ENCODE measurements around the gene MYOT. TPM values are rescaled to one million over a fixed set of nuclear protein-coding genes. Genes with fewer than 3 reads are reported as not detected.

Gene MYOT
- total RNA-seq, 2 donors from 2014 or later, result 16.3 to 16.4 TPM

- H3K9me3 ChIP-seq, result no peaks in the 10 kb centered on the region
- no peak for TF ChIP-seq CTCF (IDR thresholded peaks at IDR 0.05)
- no peak overlapping the region for H3K4me3 ChIP-seq
- no peak for DNase-seq (ENCODE audit: low spot score)
- H3K4me1 ChIP-seq (ENCODE audit: control insufficient read depth in 1 of 2, low read depth in 2 of 2), result peaks cover 18 to 47% of the 10 kb centered on the region in 2 donors
- H3K27me3 ChIP-seq (replicated peaks; ENCODE audit: insufficient read depth), result no peaks in the 10 kb centered on the region
- peak overlapping the region in 1 of 2 donors; percentile 28 for H3K27ac ChIP-seq
- ATAC-seq (ENCODE audit: insufficient number of reproducible peaks, low FRiP score, low read depth), result no peak
- no peaks in the 10 kb centered on the region for H3K36me3 ChIP-seq
Observed at GRCh38 chr5:137826067-137826466, 41.6 kb upstream of the MYOT start.

DNA sequence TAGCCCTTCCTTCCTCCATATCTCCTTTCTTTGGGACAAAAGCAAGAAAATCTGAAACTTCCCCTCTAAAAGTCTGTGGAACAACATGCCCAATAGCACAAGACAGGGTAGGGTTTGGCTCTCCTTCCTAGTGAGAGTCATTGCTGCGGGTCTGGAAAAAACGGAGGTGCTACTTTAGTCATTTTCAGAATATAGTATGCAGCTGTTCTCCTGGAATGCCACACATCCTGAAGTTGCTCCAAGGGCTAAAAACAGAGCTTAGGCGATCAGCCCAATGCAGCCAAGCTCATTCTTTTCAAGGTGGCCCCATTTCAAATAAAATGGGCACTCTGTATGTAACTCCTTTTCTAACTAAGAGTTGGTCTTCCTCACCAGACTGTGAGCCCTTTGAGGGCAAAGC is 39.5 kb upstream of the MYOT start:
- H3K4me3 ChIP-seq, result no peak overlapping the region
- peaks cover 24 to 58% of the 10 kb centered on the region in 2 donors for H3K4me1 ChIP-seq (ENCODE audit: control insufficient read depth in 1 of 2, low read depth in 2 of 2)
- H3K27me3 ChIP-seq (replicated peaks; ENCODE audit: insufficient read depth), result no peaks in the 10 kb centered on the region
- H3K9me3 ChIP-seq, result no peaks in the 10 kb centered on the region
- TF ChIP-seq CTCF (IDR thresholded peaks at IDR 0.05), result no peak
- no peaks in the 10 kb centered on the region for H3K36me3 ChIP-seq
- peak overlapping the region; percentile 76 to 91 for H3K27ac ChIP-seq
- peak; percentile 27 for DNase-seq (ENCODE audit: low spot score)
- ATAC-seq (ENCODE audit: insufficient number of reproducible peaks, low FRiP score, low read depth), result peak; percentile 79

GRCh38 chr5:137828664-137829063 is 39.0 kb upstream of the MYOT start:
- no peak for ATAC-seq (ENCODE audit: insufficient number of reproducible peaks, low FRiP score, low read depth)
- Histone ChIP-seq H3K27ac (peak overlapping the region; percentile 76 to 91), H3K4me3 (no peak overlapping the region), H3K9me3 (no peaks in the 10 kb centered on the region), H3K4me1 (ENCODE audit: control insufficient read depth in 1 of 2, low read depth in 2 of 2) (peaks cover 29 to 58% of the 10 kb centered on the region in 2 donors), H3K27me3 (replicated peaks; ENCODE audit: insufficient read depth) (no peaks in the 10 kb centered on the region), H3K36me3 (no peaks in the 10 kb centered on the region)
- DNase-seq (ENCODE audit: low spot score), result no peak
- TF ChIP-seq CTCF (IDR thresholded peaks at IDR 0.05), result no peak

DNA sequence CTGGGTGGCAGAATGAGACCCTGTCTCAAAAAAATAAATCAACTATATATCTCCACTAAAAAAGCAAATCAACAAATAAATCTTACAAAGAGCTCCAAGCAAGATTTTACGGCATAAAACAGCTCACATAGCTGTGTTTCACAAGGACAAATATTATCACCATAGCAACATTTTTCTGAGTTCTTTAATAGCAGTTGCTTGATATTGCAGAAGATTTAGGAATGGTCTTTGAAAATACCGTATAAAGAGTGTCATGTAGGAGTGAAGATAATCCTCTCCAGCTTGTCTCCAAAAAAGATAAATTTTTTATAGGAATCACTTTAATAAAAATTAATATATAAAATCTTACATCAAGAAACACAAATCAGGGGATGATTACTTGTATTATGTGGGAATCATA is 36.6 kb upstream of the MYOT start:
- Histone ChIP-seq H3K27me3 (replicated peaks; ENCODE audit: insufficient read depth) (no peaks in the 10 kb centered on the region), H3K4me3 (no peak overlapping the region), H3K27ac (peak overlapping the region; percentile 46 to 56), H3K9me3 (no peaks in the 10 kb centered on the region), H3K4me1 (ENCODE audit: control insufficient read depth in 1 of 2, low read depth in 2 of 2) (peaks cover 37 to 79% of the 10 kb centered on the region in 2 donors), H3K36me3 (no peaks in the 10 kb centered on the region)
- DNase-seq (ENCODE audit: low spot score) (no peak), ATAC-seq (ENCODE audit: insufficient number of reproducible peaks, low FRiP score, low read depth) (no peak)
- no peak for TF ChIP-seq CTCF (IDR thresholded peaks at IDR 0.05)

- H3K4me3 ChIP-seq, result no peak overlapping the region
- TF ChIP-seq CTCF (IDR thresholded peaks at IDR 0.05), result peak; percentile 55
- DNase-seq (ENCODE audit: low spot score), result no peak
- peak overlapping the region; percentile 46 to 56 for H3K27ac ChIP-seq
- no peaks in the 10 kb centered on the region for H3K36me3 ChIP-seq
- H3K27me3 ChIP-seq (replicated peaks; ENCODE audit: insufficient read depth), result no peaks in the 10 kb centered on the region
- peaks cover 38 to 83% of the 10 kb centered on the region in 2 donors for H3K4me1 ChIP-seq (ENCODE audit: control insufficient read depth in 1 of 2, low read depth in 2 of 2)
- H3K9me3 ChIP-seq, result no peaks in the 10 kb centered on the region
- ATAC-seq (ENCODE audit: insufficient number of reproducible peaks, low FRiP score, low read depth), result no peak
Observed at GRCh38 chr5:137831526-137831925, 36.1 kb upstream of the MYOT start.
